Endometrial microvascular endothelial cells (primary cell): ENCODE data around the gene FN3K. TPM values are rescaled to one million over a fixed set of nuclear protein-coding genes. Genes with fewer than 3 reads are reported as not detected.
"Not testable (repeated sequence)": the region's sequence is repeated elsewhere in the genome, so short reads cannot be mapped to it uniquely, and the experiment has no call there.

Experiments
- in situ Hi-C: cut with HindIII; loops from 2 replicates; pipeline ENCODE4 v1.10.0; 2017; ENCODE audit warnings: low sequenced_read_pairs, low pct_unique_long_range_greater_than_20kb; ENCODE audit errors: inconsistent ontology term
- total RNA-seq: library from RNA; depleted of rRNA; stranded (reverse); fragments of >200 nt; gene quantifications from one replicate; pipeline ENCODE4 v1.2.3, GENCODE V29; 2015; ENCODE audit errors: inconsistent ontology term

The FN3K gene
- total RNA-seq, 1 donor from 2014 or later, result 0.93 TPM

GRCh38 chr17:82754297-82755208 is 19.1 kb downstream of the FN3K start:
- in situ Hi-C loops, result no loop called here

GRCh38 chr17:82756166-82756565 is 20.8 kb downstream of the FN3K start:
- in situ Hi-C loops, result no loop called here

GRCh38 chr17:82765371-82765770 is 30.0 kb downstream of the FN3K start:
- in situ Hi-C loops, result no loop called here

GRCh38 chr17:82767041-82767754 is 31.8 kb downstream of the FN3K start:
- in situ Hi-C loops, result no loop called here

- in situ Hi-C loops, result no loop called here
These were observed 33.6 kb downstream of the FN3K start for GRCh38 chr17:82769041-82769440.

- in situ Hi-C loops, result no loop called here
These were observed 36.6 kb downstream of the FN3K start for GRCh38 chr17:82772026-82772425.

GRCh38 chr17:82774456-82774855 is 39.0 kb downstream of the FN3K start:
- in situ Hi-C loops, result not testable (repeated sequence)

- in situ Hi-C loops, result no loop called here
These were observed 39.8 kb downstream of the FN3K start for GRCh38 chr17:82775001-82775823.

GRCh38 chr17:82776454-82776853 is 41.0 kb downstream of the FN3K start:
- in situ Hi-C loops, result no loop called here

- in situ Hi-C loops, result not testable (repeated sequence)
These were observed 42.5 kb downstream of the FN3K start for GRCh38 chr17:82777778-82778375.

GRCh38 chr17:82779541-82779940 is 44.1 kb downstream of the FN3K start:
- in situ Hi-C loops, result no loop called here

GRCh38 chr17:82780195-82780594 is 44.8 kb downstream of the FN3K start:
- in situ Hi-C loops, result no loop called here

- in situ Hi-C loops, result no loop called here
These were observed 45.8 kb downstream of the FN3K start for GRCh38 chr17:82780971-82781893.

GRCh38 chr17:82781894-82782274 is 46.5 kb downstream of the FN3K start:
- in situ Hi-C loops, result no loop called here

- in situ Hi-C loops, result no loop called here
These were observed 47.3 kb downstream of the FN3K start for GRCh38 chr17:82782657-82783207.

- in situ Hi-C loops, result no loop called here
These were observed 48.1 kb downstream of the FN3K start for GRCh38 chr17:82783498-82783897.

GRCh38 chr17:82785581-82785980 is 50.2 kb downstream of the FN3K start:
- in situ Hi-C loops, result not testable (repeated sequence)

GRCh38 chr17:82786427-82786826 is 51.0 kb downstream of the FN3K start:
- in situ Hi-C loops, result no loop called here
